Stimulated activated effector memory CD8-positive, alpha-beta T cell treated with anti-CD3 and anti-CD28 coated beads, Interleukin-12 subunit alpha, Interleukin-12 subunit beta, amount 100 ng/mL, for 72 hours (primary cell): ENCODE measurements around the gene CNOT3.
A peak's percentile ranks its signal among the peaks of the same experiment; 100 is the strongest.

Experiments
- ATAC-seq: fragments of 150-1000 bp; cut with Tn5 transposase; 2 replicates; pipeline ENCODE4 v1.10.0; 2021
- DNase-seq, 2 donors: peaks; one replicate each; pipeline ENCODE4 v3.0.0; 2021 to 2022; ENCODE audit warnings: low spot score in 2 of 2
- H3K27ac Mint-ChIP-seq: one replicate; pipeline ENCODE4 v1.8.0; 2022; ENCODE audit warnings: mild to moderate bottlenecking, mixed read lengths
- H3K36me3 Mint-ChIP-seq: one replicate; pipeline ENCODE4 v1.8.0; 2022; ENCODE audit warnings: mild to moderate bottlenecking, mixed read lengths
- H3K4me1 Mint-ChIP-seq: one replicate; pipeline ENCODE4 v1.8.0; 2022; ENCODE audit warnings: mixed read lengths
- H3K4me3 Mint-ChIP-seq: one replicate; pipeline ENCODE4 v1.8.0; 2022; ENCODE audit warnings: mild to moderate bottlenecking, mixed read lengths
- H3K9me3 Mint-ChIP-seq: one replicate; pipeline ENCODE4 v1.8.0; 2022; ENCODE audit warnings: mixed read lengths

CNOT3 gene

DNA sequence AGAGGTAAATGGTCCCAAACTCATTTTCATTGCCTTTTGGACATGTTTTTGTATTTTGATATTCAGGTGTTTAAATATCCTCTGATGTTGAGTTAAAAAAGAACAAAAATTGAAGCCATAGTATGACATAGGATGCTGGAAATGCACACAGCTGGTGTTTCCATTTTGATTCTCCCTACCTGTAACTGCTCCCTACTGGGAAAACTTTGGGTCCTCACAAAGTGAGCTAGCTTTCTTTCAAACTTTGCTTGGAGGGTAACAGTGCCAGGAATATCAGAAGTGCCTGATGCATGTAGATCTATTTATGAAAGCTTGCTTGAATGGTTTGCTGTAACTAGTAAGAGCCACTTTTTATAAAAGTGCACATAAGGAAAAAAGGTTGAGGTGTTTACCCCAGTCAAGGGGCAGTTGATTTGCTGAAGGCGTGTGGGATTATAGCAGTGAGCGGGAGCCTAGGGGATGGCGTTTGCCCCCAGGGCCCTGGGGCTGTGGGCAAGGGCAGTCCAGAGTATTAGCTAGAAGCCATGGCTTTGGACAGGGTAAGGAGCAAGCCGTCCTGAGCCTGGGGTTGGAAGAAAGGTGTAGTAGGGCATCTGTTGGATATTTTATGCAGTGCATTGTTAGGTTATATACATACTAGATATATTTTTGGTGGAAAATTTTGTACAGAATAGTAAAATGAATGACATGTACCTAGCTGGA, 67.4 kb downstream of the CNOT3 start:
- H3K9me3 Mint-ChIP-seq, result no peaks in the 10 kb centered on the region
- peaks cover 98% of the 10 kb centered on the region for H3K36me3 Mint-ChIP-seq
- no peak for ATAC-seq
- DNase-seq, result no peak
- peak overlapping the region; percentile 99 for H3K27ac Mint-ChIP-seq
- H3K4me1 Mint-ChIP-seq, result peaks cover 91% of the 10 kb centered on the region
- peak overlapping the region; percentile 88 for H3K4me3 Mint-ChIP-seq
